GM10266 (cell line): Measurements from ENCODE around the gene FREM1.

Experiments
- DNase-seq: peaks from one replicate; pipeline ENCODE4 v3.0.0; 2012; ENCODE audit errors: extremely low spot score
- TF ChIP-seq, protein P1 (sequence below): IDR thresholded peaks from 2 replicates; pipeline ENCODE4 v1.5.1; 2012; ENCODE audit warnings: mild to moderate bottlenecking, low read depth; ENCODE audit not compliant: control insufficient read depth, insufficient read depth; ENCODE audit errors: missing control alignments

The FREM1 gene

DNA sequence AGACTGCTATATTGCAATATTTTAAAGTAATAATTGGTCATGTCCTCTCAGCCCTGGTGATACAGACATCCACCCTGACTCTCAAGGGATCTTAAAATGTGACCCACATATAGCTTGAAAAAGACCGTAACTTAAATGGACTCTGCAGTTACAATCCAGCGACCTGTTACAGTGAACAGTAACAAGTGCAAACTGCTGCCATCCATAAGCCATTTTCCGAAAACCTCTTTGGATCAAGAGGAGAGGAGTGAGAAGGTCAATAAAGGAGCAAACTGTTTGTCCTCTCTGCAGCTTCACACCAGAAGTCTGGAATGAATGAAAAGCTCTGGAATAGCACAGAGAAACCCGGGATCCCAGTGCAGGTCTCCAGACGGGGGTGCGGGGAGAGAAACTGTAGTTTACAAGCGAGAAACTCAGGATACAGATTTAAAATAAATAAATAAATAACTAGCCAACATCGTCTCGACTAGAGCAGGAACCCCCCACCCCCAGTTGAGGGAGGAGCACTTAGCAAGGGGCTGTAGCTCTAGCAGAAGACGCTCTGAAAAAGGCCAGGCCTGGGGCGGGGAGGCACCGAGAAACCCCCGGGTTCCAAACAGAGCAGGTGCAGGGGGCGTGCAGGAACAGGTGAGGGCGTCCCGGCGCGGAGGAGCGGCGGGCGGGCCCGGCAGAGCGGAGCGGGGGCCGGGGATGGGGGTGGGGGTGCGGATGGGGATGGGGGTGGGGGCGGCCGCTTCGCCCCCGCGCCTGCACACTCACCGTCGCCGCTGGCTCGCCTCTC lies 217.6 kb downstream of the FREM1 start:
- DNase-seq = peak; percentile 62
- TF ChIP-seq, protein P1, sequence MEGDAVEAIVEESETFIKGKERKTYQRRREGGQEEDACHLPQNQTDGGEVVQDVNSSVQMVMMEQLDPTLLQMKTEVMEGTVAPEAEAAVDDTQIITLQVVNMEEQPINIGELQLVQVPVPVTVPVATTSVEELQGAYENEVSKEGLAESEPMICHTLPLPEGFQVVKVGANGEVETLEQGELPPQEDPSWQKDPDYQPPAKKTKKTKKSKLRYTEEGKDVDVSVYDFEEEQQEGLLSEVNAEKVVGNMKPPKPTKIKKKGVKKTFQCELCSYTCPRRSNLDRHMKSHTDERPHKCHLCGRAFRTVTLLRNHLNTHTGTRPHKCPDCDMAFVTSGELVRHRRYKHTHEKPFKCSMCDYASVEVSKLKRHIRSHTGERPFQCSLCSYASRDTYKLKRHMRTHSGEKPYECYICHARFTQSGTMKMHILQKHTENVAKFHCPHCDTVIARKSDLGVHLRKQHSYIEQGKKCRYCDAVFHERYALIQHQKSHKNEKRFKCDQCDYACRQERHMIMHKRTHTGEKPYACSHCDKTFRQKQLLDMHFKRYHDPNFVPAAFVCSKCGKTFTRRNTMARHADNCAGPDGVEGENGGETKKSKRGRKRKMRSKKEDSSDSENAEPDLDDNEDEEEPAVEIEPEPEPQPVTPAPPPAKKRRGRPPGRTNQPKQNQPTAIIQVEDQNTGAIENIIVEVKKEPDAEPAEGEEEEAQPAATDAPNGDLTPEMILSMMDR = no peak

DNA sequence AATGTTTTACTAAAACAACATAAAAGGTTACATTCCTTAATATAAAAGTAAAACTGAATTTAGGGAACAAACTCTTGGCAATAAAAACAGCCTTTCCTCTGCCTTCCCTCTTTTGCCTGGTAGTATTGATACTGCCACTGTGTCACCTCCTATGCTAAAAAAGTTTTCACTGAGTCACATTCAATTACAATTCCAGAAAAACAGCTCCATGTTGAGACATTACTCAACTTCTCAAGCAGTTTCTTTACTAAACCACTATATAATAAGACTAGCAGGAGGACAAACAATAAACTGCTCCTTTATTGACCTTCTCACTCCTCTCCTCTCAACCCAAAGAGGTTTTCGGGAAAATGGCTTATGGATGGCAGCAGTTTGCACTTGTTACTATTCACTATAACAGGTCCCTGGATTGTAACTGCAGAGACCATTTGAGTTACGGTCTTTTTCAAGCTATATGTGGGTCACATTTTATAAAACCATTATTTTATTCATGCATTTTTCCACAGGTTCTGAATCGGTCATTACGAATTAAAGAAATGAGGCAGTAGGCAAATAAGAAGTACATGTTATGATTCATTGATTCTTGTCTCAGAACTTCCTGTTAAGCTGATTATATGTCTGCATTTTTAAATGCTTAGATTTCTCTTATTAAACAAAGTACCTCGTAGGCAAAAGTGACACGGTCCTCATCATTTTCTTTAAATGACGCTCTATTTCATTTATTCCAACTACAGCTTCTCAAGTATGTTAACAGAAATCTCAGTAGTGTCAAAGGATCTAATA lies 219.1 kb downstream of the FREM1 start:
- TF ChIP-seq, protein P1 = no peak
- no peak for DNase-seq

DNA sequence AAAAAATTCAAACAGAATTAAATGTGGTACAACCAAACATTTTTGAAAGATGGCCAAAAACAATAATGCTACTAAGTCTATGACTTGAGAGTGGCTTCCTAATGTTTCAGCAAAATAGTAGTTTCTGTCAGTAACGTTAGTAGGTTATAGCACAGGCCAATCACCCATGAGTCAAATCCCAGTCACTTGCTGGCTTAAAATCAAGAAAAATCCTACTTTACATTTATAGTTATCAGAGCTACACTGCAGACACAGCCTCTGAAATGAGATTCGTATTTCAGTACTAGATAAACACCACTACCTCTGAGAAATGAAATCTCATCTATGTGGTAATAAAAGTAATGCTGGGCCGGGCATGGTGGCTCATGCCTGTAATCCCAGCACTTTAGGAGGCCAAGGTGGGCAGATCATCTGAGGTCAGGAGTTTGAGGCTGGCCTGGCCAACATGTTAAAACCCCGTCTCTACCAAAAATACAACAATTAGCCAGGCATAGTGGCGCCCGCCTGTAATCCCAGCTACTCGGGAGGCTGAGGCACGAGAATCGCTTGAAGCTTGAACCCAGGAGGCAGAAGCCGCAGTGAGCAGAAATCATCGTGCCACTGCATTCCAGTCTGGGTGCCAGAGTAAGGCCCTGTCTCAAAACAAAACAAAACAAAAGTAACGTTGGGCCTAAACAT lies 223.0 kb downstream of the FREM1 start:
- DNase-seq = no peak
- TF ChIP-seq, protein P1 = no peak

DNA sequence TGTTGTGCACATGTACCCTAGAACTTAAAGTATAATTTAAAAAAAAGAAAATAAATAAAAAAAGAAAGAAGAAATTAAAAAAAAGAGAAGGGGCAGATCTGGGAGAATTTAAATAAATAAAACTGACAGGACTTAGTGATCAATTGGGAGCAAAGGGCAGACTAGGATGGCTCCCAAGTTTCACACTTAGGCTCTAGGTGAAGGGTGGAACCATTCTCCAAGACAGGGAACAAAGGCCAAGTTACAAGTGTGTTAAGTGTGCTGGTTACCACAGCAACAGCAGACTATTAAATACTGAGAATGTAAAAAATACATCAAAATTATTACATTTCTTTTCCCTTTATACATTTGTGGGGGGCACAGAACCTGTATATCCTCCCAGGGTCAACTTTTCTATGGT lies 224.1 kb downstream of the FREM1 start:
- TF ChIP-seq, protein P1 = no peak

More for the DNA sequence above, 224.1 kb downstream of the FREM1 start:
- DNase-seq = no peak
